ENCODE data around the gene HOXD11. TPM values are rescaled to one million over a fixed set of nuclear protein-coding genes. Genes with fewer than 3 reads are reported as not detected.

Gene HOXD11
- total RNA-seq, 2 donors from 2014 or later = not detected

DNA sequence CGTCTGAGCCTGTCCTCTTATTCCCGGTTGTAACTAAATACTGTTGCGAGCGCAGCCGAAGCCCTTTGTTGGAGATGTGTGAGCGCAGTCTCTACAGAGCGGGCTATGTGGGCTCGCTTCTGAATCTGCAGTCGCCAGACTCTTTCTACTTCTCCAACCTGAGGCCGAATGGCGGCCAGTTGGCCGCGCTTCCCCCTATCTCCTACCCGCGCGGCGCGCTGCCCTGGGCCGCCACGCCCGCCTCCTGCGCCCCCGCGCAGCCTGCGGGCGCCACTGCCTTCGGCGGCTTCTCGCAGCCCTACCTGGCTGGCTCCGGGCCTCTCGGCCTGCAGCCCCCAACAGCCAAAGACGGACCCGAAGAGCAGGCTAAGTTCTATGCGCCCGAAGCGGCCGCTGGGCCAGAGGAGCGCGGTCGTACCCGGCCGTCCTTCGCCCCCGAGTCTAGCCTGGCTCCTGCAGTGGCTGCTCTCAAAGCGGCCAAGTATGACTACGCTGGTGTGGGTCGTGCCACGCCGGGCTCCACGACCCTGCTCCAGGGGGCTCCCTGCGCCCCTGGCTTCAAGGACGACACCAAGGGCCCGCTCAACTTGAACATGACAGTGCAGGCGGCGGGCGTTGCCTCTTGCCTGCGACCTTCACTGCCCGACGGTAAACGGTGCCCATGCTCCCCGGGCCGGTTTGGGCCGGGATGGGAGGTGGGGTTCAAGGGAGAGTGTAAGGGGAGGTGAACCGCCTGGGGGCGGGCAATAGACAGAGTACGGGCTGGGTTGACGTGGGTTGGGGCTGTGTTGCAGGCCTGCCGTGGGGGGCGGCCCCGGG lies 7.1 kb upstream of the HOXD11 start, which contains the start of gene HOXD12:
TSS of gene HOXD12 (plus strand) at position 68 of the 819 bp plus-strand sequence. CDS start at position 75, 7 bp downstream.
- no peak for DNase-seq (ENCODE audit: low spot score)
- Histone ChIP-seq H3K4me3 (no peak within 1 kb of the TSS), H3K27me3 (peaks cover 72 to 92% of the 10 kb centered on the region in 2 donors), H3K36me3 (no peaks in the 10 kb centered on the region), H3K9me3 (no peaks in the 10 kb centered on the region), H3K4me1 (peaks cover 0 to 44% of the 10 kb centered on the region in 2 donors), H3K27ac (no peak within 1 kb of the TSS)
- TF ChIP-seq, protein P1, sequence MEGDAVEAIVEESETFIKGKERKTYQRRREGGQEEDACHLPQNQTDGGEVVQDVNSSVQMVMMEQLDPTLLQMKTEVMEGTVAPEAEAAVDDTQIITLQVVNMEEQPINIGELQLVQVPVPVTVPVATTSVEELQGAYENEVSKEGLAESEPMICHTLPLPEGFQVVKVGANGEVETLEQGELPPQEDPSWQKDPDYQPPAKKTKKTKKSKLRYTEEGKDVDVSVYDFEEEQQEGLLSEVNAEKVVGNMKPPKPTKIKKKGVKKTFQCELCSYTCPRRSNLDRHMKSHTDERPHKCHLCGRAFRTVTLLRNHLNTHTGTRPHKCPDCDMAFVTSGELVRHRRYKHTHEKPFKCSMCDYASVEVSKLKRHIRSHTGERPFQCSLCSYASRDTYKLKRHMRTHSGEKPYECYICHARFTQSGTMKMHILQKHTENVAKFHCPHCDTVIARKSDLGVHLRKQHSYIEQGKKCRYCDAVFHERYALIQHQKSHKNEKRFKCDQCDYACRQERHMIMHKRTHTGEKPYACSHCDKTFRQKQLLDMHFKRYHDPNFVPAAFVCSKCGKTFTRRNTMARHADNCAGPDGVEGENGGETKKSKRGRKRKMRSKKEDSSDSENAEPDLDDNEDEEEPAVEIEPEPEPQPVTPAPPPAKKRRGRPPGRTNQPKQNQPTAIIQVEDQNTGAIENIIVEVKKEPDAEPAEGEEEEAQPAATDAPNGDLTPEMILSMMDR (IDR thresholded peaks at IDR 0.05) = no peak

DNA sequence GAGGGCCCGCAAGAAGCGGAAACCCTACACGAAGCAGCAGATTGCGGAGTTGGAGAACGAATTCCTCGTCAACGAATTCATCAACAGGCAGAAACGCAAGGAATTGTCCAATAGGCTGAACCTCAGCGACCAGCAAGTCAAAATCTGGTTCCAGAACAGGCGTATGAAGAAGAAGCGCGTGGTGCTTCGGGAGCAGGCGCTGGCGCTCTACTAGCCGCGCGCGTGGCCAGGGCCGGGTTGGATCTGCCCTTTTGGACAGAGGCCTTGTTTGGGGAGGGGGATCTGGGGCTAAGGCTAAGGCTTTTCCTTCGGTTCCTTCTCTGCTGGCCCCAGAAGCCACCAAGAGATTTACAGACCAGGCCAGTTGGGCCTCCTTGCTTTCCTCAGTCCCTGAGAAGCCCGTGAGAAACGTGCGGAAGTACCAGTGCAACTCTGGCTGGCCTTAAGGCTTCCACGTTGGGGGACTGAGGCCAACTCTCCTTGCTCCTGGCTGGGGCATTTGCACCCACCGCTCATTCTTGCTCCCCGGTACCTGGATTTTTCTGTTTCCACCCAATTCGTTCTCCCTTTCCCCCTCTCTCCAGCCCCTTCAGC lies 6.4 kb upstream of the HOXD11 start:
- H3K36me3 ChIP-seq = no peaks in the 10 kb centered on the region
- H3K27me3 ChIP-seq = peaks cover 66 to 92% of the 10 kb centered on the region in 2 donors
- DNase-seq (ENCODE audit: low spot score) = no peak
- H3K9me3 ChIP-seq = no peaks in the 10 kb centered on the region
- TF ChIP-seq, protein P1 (IDR thresholded peaks at IDR 0.05) = no peak
- no peak overlapping the region for H3K4me3 ChIP-seq
- no peak overlapping the region for H3K27ac ChIP-seq
- H3K4me1 ChIP-seq = peaks cover 0 to 45% of the 10 kb centered on the region in 2 donors

DNA sequence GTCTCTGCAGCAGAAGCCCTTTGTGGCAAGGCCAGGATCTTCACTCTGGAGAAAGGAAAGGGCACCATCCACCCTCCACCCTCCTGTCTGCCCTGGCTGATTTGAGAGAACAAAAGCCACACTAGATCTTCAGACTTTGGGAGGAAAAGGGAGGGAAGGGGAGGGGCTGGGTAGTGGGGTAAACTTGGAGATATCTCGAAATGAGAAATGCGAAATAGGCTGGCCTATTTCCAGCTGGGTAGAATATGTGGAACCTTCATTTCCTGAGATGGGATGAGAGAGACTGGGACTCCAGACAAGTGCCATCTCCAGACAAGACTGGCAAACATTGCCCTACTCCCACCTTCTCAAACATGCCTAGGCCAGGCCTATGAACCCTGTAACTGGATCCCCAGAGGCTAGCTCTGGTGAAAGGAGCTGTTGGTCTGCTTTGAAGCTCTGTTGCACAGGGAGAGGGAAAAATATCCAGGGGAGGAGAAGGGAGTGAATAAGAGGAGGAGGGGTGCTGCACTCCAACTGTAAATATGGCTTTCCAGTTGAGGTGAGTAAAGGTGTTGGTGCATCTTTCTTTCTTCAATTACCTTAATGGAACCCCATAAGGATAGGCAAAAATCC lies 5.8 kb upstream of the HOXD11 start:
- DNase-seq (ENCODE audit: low spot score) = no peak
- TF ChIP-seq, protein P1 (IDR thresholded peaks at IDR 0.05) = no peak
- Histone ChIP-seq H3K36me3 (no peaks in the 10 kb centered on the region), H3K9me3 (no peaks in the 10 kb centered on the region), H3K4me1 (peaks cover 0 to 46% of the 10 kb centered on the region in 2 donors), H3K27ac (no peak overlapping the region), H3K27me3 (peaks cover 67 to 95% of the 10 kb centered on the region in 2 donors), H3K4me3 (no peak overlapping the region)

DNA sequence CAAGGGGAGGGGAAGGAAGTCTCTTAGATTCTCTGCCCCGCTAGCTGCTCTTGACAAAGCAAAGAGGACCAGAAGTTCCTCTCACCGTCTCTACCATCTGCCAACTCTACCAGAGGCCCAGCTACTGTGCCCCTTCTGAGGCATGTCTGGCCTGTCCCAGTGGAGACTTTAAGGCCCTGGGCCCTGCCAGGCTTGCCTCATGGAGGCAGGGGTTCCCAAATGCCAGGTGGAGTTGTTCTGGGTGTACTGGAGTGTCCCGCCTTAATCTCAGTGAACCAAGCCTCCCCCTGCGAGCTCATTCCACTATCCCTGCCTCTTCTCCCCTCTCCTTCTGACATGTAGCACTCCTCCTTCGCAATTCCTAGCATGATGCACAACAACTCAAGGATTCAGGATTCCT lies 5.2 kb upstream of the HOXD11 start:
- Histone ChIP-seq H3K36me3 (no peaks in the 10 kb centered on the region), H3K9me3 (no peaks in the 10 kb centered on the region), H3K4me1 (peaks cover 0 to 49% of the 10 kb centered on the region in 2 donors), H3K4me3 (no peak overlapping the region), H3K27me3 (peaks cover 66 to 95% of the 10 kb centered on the region in 2 donors), H3K27ac (no peak overlapping the region)
- DNase-seq (ENCODE audit: low spot score) = no peak
- TF ChIP-seq, protein P1 (IDR thresholded peaks at IDR 0.05) = no peak

DNA sequence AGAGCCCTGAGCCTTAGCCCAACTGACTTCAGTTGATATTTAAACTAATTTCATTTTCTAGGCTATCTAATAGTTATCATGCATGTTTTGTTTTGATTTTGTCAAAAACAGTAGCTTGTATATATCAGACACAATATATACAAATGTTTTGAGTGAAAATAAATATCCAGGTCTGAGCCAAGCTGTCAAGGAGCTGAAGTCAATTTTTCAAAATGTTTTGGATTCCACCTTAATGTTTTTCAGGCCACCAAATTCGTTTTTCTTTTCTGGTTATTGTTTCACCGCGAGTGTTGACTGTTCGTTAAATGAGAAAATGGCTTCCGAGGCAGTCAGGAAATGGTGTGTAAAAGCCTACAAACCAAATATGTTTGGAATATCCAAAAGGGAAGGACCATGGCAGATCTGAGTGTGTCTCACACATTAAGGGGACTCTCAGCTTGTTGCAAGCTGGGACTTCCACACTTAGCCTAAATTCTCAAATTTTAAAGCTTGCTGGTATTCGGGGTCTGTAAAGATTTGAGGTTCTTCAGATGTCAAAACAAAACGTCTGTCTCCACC lies 4.7 kb upstream of the HOXD11 start:
- no peak overlapping the region for H3K4me3 ChIP-seq
- no peaks in the 10 kb centered on the region for H3K36me3 ChIP-seq
- H3K4me1 ChIP-seq = peaks cover 0 to 49% of the 10 kb centered on the region in 2 donors
- DNase-seq (ENCODE audit: low spot score) = no peak
- H3K27ac ChIP-seq = no peak overlapping the region
- peaks cover 64 to 94% of the 10 kb centered on the region in 2 donors for H3K27me3 ChIP-seq
- no peaks in the 10 kb centered on the region for H3K9me3 ChIP-seq
- TF ChIP-seq, protein P1 (IDR thresholded peaks at IDR 0.05) = no peak

Data from right atrium auricular region (tissue), 2 donors.